Caco-2 (cell line): ENCODE data around the gene LOC101059915.
"Not testable (repeated sequence)": the region's sequence is repeated elsewhere in the genome, so short reads cannot be mapped to it uniquely, and the experiment has no call there.

Source experiments
- BruUV-seq: library from RNA; stranded (reverse); fragments of 400-500 nt; replicated peaks from 2 replicates; lab custom pipeline; 2021; lab: Mats Ljungman, UMichigan
- CTCF ChIA-PET: fragments of 300-600 bp; sonication (Branson Sonifier 250); formaldehyde crosslinking; loops from one replicate; lab custom pipeline; 2022; ENCODE audit warnings: antibody characterized with exemption; lab: Charles Lee
- POLR2A ChIA-PET: fragments of 300-600 bp; sonication (Branson Sonifier 250); formaldehyde crosslinking; loops from one replicate; lab custom pipeline; 2022; ENCODE audit warnings: antibody characterized with exemption; lab: Charles Lee
- DNase-seq, 2 experiments: peaks; one replicate each; pipeline versions ENCODE4 v3.0.0 to v3.0.0-alpha.2; 2020 to 2022
- H3K27me3 ChIP-seq: replicated peaks from 2 replicates; pipeline ENCODE4 v1.6.0; 2011; ENCODE audit warnings: low read length; ENCODE audit not compliant: control insufficient read depth, insufficient read depth
- H3K36me3 ChIP-seq: 2 replicates; pipeline ENCODE4 v1.5.1; 2011; ENCODE audit warnings: low read length; ENCODE audit not compliant: control insufficient read depth, insufficient read depth
- H3K4me1 ChIP-seq: fragments of 250-450 bp; sonication (Bioruptor Pico); 2 replicates; pipeline ENCODE4 v1.5.1; 2020; ENCODE audit warnings: mild to moderate bottlenecking
- H3K4me3 ChIP-seq: 2 replicates; pipeline ENCODE4 v1.5.1; 2011; ENCODE audit warnings: low read depth, mild to moderate bottlenecking, control low read depth, low read length
- H3K9me3 ChIP-seq: fragments of 250-450 bp; sonication (Bioruptor Pico); 2 replicates; pipeline ENCODE4 v1.5.1; 2020; ENCODE audit warnings: mild to moderate bottlenecking, moderate library complexity
- H3K27ac Mint-ChIP-seq: one replicate; pipeline ENCODE4 v1.8.0; 2022; ENCODE audit warnings: mixed read lengths; ENCODE audit not compliant: unreplicated experiment
- H3K27me3 Mint-ChIP-seq: one replicate; pipeline ENCODE4 v1.8.0; 2022; ENCODE audit warnings: mixed read lengths; ENCODE audit not compliant: insufficient read depth, unreplicated experiment
- H3K36me3 Mint-ChIP-seq: one replicate; pipeline ENCODE4 v1.8.0; 2022; ENCODE audit warnings: mild to moderate bottlenecking, mixed read lengths; ENCODE audit not compliant: insufficient read depth, unreplicated experiment
- H3K4me1 Mint-ChIP-seq: one replicate; pipeline ENCODE4 v1.8.0; 2022; ENCODE audit warnings: low read depth, mixed read lengths; ENCODE audit not compliant: unreplicated experiment
- H3K4me3 Mint-ChIP-seq: one replicate; pipeline ENCODE4 v1.8.0; 2022; ENCODE audit warnings: mild to moderate bottlenecking, moderate library complexity, mixed read lengths; ENCODE audit not compliant: unreplicated experiment
- H3K9me3 Mint-ChIP-seq: one replicate; pipeline ENCODE4 v1.8.0; 2022; ENCODE audit warnings: mixed read lengths; ENCODE audit not compliant: unreplicated experiment
- CTCF ChIP-seq, 2 experiments: fragments of 200-600 bp in 1 of 2; IDR thresholded peaks; 1 replicate in 1 of 2; 2 replicates in 1 of 2; pipeline versions ENCODE4 v1.5.1 to v1.8.0; 2011 to 2022; ENCODE audit warnings: antibody characterized with exemption in 1 of 2, control low read depth in 1 of 2, inconsistent platforms in 1 of 2, low read depth in 1 of 2, low read length in 1 of 2, mild to moderate bottlenecking in 1 of 2, moderate library complexity in 1 of 2; ENCODE audit not compliant: insufficient read depth in 1 of 2, severe bottlenecking in 1 of 2, unreplicated experiment in 1 of 2
- intact Hi-C: fragments of 100-400 bp; cut with micrococcal nuclease; formaldehyde crosslinking; loops from one replicate; pipeline ENCODE4 v1.10.0; 2022; ENCODE audit not compliant: unreplicated experiment

The LOC101059915 gene

DNA sequence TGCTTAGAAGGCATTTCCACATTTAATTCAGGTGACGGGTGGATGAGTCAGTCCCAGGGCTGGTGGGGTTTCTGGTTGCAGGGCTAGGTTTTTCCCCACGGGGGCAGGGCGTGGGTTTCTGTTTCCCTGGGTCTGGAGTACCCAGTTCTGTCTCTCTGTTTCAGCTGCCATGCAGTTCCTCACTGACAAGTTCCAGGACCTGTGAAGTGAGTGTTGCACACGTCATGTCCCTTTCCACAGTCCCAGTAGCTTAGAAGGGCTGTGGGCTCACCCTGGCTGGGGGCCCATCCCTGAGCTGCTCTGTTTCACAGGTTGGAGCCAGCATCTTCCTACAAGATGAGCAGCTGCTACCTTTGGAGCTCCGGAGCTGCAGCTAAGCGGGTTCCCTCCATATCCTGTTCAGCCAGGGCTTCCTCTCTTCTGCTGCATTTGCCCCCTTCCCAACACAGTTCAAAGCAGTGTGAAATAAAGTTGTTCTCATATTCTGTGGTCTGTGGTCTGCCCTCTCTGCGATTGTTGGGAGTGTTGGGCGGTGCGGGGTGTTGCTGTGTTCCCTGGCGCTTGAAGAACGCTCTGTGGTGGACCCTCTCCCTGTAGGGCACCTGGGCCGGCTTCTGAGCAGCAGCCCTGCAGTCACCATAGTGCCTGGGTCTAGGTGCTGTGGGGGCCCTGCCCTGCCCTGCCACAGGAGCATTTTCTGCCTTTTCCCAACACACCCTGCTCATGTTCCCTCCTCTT is 3.9 kb downstream of the LOC101059915 start:
- BruUV-seq = no TSS peak
- POLR2A ChIA-PET = no interaction called here

DNA sequence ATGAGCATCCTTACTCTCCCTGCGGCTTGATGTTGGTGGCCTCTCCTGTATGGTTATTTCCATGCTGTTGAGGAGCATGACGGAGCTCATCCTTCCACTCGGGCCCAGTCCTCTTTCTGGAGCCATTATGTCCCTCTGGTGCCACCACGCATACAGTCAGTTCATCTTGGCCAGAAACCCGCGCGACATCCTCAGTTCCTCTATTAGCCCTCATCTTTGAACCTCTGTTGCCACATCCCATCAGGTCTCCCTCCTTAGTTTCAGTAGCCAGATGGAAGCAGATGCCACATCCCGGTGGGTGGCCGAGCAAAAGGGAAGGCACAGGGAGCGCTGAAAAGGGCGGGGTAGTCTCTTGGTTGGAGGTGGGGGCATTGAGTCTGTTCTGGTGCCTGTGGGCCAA is 4.6 kb downstream of the LOC101059915 start:
- no peaks in the 10 kb centered on the region; the same call in 1 of the 2 replicates for H3K27me3 ChIP-seq
- H3K27ac Mint-ChIP-seq = no peak overlapping the region
- no peaks in the 10 kb centered on the region for H3K36me3 Mint-ChIP-seq
- TF ChIP-seq CTCF (IDR thresholded peaks at IDR 0.05; ENCODE audit: insufficient read depth in 1 of 2, low read depth in 1 of 2, low read length in 1 of 2, severe bottlenecking in 1 of 2, unreplicated experiment in 1 of 2) = no peak
- H3K36me3 ChIP-seq = no peaks in the 10 kb centered on the region
- no peak for DNase-seq
- H3K4me1 ChIP-seq = no peaks in the 10 kb centered on the region
- BruUV-seq = no TSS peak
- ChIA-PET POLR2A (no interaction called here), CTCF (no interaction called here)
- no peaks in the 10 kb centered on the region for H3K9me3 ChIP-seq
- H3K4me3 Mint-ChIP-seq = no peak overlapping the region
- no peaks in the 10 kb centered on the region for H3K27me3 Mint-ChIP-seq
- H3K4me3 ChIP-seq = no peak overlapping the region
- intact Hi-C loops = no loop called here
- H3K9me3 Mint-ChIP-seq = peaks cover 8% of the 10 kb centered on the region
- no peaks in the 10 kb centered on the region for H3K4me1 Mint-ChIP-seq

More for the DNA sequence above, 3.9 kb downstream of the LOC101059915 start:
- intact Hi-C loops = no loop called here
- H3K9me3 ChIP-seq = no peaks in the 10 kb centered on the region
- no peaks in the 10 kb centered on the region for H3K4me1 ChIP-seq
- Mint-ChIP-seq H3K4me3 (no peak overlapping the region), H3K27ac (no peak overlapping the region), H3K27me3 (no peaks in the 10 kb centered on the region), H3K4me1 (no peaks in the 10 kb centered on the region), H3K36me3 (no peaks in the 10 kb centered on the region), H3K9me3 (peaks cover 8% of the 10 kb centered on the region)
- H3K36me3 ChIP-seq = no peaks in the 10 kb centered on the region
- DNase-seq = no peak
- no peak overlapping the region for H3K4me3 ChIP-seq
- H3K27me3 ChIP-seq = no peaks in the 10 kb centered on the region; the same call in 1 of the 2 replicates
- CTCF ChIA-PET = interaction anchor here (0.6 kb wide), 1 partner anchor 182 kb away, joined by 5 read pairs; no protein-coding TSS in a partner anchor
- TF ChIP-seq CTCF (IDR thresholded peaks at IDR 0.05; ENCODE audit: insufficient read depth in 1 of 2, low read depth in 1 of 2, low read length in 1 of 2, severe bottlenecking in 1 of 2, unreplicated experiment in 1 of 2) = no peak

GRCh38 chrX:71675636-71676035 is 8.3 kb downstream of the LOC101059915 start:
- not testable (repeated sequence) for H3K4me1 Mint-ChIP-seq, H3K4me3 ChIP-seq, H3K36me3 Mint-ChIP-seq

GRCh38 chrX:71676068-71676795 is 8.9 kb downstream of the LOC101059915 start:
- H3K27ac Mint-ChIP-seq, H3K4me1 Mint-ChIP-seq, H3K4me3 ChIP-seq, H3K27me3 Mint-ChIP-seq, H3K36me3 Mint-ChIP-seq, CTCF ChIA-PET, BruUV-seq, H3K9me3 ChIP-seq, DNase-seq, H3K36me3 ChIP-seq, intact Hi-C loops, H3K4me1 ChIP-seq, H3K4me3 Mint-ChIP-seq, H3K27me3 ChIP-seq, H3K9me3 Mint-ChIP-seq, POLR2A ChIA-PET: not testable (repeated sequence)

More at GRCh38 chrX:71675636-71676035, 8.3 kb downstream of the LOC101059915 start:
- H3K4me1 ChIP-seq, H3K4me3 Mint-ChIP-seq, intact Hi-C loops, H3K9me3 Mint-ChIP-seq, CTCF ChIA-PET, H3K27ac Mint-ChIP-seq, H3K27me3 ChIP-seq, H3K36me3 ChIP-seq, BruUV-seq, DNase-seq, POLR2A ChIA-PET, H3K9me3 ChIP-seq, H3K27me3 Mint-ChIP-seq: not testable (repeated sequence)

DNA sequence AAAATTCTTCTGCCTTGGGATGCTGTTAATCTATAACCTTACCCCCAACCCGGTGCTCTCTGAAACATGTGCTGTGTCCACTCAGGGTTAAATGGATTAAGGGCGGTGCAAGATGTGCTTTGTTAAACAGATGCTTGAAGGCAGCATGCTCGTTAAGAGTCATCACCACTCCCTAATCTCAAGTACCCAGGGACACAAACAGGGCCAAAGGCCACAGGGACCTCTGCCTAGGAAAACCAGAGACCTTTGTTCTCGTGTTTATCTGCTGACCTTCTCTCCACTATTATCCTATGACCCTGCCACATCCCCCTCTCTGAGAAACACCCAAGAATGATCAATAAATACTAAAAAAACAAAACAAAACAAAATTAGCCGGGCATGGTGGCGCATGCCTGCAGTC is 9.8 kb downstream of the LOC101059915 start:
- H3K4me3 Mint-ChIP-seq, POLR2A ChIA-PET, H3K36me3 ChIP-seq, H3K27me3 ChIP-seq, H3K4me1 ChIP-seq, H3K9me3 Mint-ChIP-seq, H3K4me1 Mint-ChIP-seq, H3K36me3 Mint-ChIP-seq, H3K4me3 ChIP-seq, H3K27ac Mint-ChIP-seq, CTCF ChIA-PET, H3K27me3 Mint-ChIP-seq, DNase-seq, BruUV-seq, intact Hi-C loops, H3K9me3 ChIP-seq: not testable (repeated sequence)
